ENCODE data around the gene CDH4.

GRCh38 chr20:61674121-61674520, 422.1 kb downstream of the CDH4 start:
- TF ChIP-seq POLR2A (IDR thresholded peaks at IDR 0.05; ENCODE audit: low read depth, low read length): no peak
- TF ChIP-seq CTCF (conservative IDR thresholded peaks at IDR 0.05; ENCODE audit: low read depth, low read length): no peak
- TF ChIP-seq RAD21 (IDR thresholded peaks at IDR 0.05; ENCODE audit: low read length): no peak
- no peak for TF ChIP-seq BHLHE40 (IDR thresholded peaks at IDR 0.05; ENCODE audit: low read depth, low read length)
- no peak for TF ChIP-seq RFX5 (IDR thresholded peaks at IDR 0.05; ENCODE audit: low read depth, low read length)
- TF ChIP-seq SMC3 (IDR thresholded peaks at IDR 0.05; ENCODE audit: low read depth, low read length): no peak
- TF ChIP-seq USF2 (IDR thresholded peaks at IDR 0.05; ENCODE audit: low read depth, low read length): no peak
- TF ChIP-seq FOS (IDR thresholded peaks at IDR 0.05; ENCODE audit: low read depth, low read length): no peak
- TF ChIP-seq CEBPB (IDR thresholded peaks at IDR 0.05; ENCODE audit: low read depth, low read length): no peak
- TF ChIP-seq NFE2L2 (IDR thresholded peaks at IDR 0.05; ENCODE audit: low read depth, low read length): no peak
- no peak for TF ChIP-seq MXI1 (IDR thresholded peaks at IDR 0.05; ENCODE audit: borderline replicate concordance, low read depth, low read length)

Data from IMR-90 (cell line).